ENCODE results near the gene ARSB. TPM values are rescaled to one million over a fixed set of nuclear protein-coding genes. Genes with fewer than 3 reads are reported as not detected.

ARSB gene
- total RNA-seq, 1 donor from 2014 or later, result 28.0 TPM

DNA sequence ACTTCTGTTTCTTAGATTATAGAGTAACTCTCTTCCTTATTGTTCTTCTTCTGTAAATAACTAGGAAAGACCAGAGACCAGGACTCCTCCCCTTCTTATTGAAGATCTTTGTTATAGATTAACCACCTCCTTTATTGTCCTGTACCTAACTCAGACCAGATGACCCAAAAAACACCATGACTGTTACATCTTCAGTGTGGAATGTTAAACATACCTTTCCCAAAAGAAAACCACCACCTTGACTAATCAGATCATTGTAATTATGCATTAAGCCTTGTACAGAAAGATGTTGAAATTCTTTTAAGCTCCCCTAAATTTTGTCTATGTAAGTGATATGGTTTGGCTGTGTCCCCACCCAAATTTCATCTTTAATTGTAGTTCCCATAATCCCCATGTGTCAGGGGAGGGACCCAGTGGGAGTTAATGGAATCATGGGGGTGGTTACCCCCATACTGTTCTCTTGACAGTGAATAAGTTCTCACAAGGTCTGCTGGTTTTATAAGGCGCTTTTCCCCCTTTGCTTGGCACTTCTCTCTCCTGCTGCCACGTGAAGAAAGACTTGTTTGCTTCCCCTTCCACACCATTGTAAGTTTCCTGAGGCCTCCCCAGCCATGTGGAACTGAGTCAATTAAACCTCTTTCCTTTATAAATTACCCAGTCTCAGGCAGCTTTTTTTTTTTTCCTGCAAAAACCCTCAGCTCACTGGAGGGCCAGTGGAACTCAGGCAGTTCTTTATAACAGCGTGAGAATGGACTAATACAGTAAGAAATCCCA, 26.3 kb downstream of the ARSB start:
- Mint-ChIP-seq H3K36me3 (ENCODE audit: low read depth) (peaks cover 6% of the 10 kb centered on the region), H3K4me1 (peaks cover 9% of the 10 kb centered on the region), H3K27ac (ENCODE audit: unreplicated experiment) (no peak overlapping the region), H3K9me3 (no peaks in the 10 kb centered on the region), H3K4me3 (no peak overlapping the region), H3K27me3 (ENCODE audit: low read depth) (no peaks in the 10 kb centered on the region)
- TF ChIP-seq, protein P1, sequence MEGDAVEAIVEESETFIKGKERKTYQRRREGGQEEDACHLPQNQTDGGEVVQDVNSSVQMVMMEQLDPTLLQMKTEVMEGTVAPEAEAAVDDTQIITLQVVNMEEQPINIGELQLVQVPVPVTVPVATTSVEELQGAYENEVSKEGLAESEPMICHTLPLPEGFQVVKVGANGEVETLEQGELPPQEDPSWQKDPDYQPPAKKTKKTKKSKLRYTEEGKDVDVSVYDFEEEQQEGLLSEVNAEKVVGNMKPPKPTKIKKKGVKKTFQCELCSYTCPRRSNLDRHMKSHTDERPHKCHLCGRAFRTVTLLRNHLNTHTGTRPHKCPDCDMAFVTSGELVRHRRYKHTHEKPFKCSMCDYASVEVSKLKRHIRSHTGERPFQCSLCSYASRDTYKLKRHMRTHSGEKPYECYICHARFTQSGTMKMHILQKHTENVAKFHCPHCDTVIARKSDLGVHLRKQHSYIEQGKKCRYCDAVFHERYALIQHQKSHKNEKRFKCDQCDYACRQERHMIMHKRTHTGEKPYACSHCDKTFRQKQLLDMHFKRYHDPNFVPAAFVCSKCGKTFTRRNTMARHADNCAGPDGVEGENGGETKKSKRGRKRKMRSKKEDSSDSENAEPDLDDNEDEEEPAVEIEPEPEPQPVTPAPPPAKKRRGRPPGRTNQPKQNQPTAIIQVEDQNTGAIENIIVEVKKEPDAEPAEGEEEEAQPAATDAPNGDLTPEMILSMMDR (conservative IDR thresholded peaks at IDR 0.05), result no peak
- no peak for DNase-seq (ENCODE audit: low read depth, low spot score)

DNA sequence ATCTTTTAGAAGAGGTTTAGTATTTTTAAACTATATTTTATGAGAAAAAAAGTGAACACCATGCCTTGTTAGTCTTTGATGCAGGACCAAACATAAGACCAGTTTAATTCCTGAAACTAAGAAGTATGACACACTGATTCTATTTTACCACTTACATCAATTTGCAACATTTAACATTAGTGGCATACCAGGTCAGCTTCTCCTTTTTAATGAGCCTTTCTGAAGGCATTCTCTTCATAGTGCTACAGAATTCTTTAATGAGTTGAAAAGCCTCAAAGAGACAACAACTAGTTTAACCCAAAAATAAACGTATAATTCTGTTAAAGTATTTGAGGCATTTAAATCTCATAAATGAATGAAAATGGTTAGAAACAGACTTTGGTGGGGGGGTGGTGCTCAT, 28.2 kb downstream of the ARSB start:
- no peak overlapping the region for H3K27ac Mint-ChIP-seq (ENCODE audit: unreplicated experiment)
- peaks cover 9% of the 10 kb centered on the region for H3K4me1 Mint-ChIP-seq
- peaks cover 7% of the 10 kb centered on the region for H3K36me3 Mint-ChIP-seq (ENCODE audit: low read depth)
- H3K4me3 Mint-ChIP-seq, result no peak overlapping the region
- TF ChIP-seq, protein P1 (conservative IDR thresholded peaks at IDR 0.05), result no peak
- H3K27me3 Mint-ChIP-seq (ENCODE audit: low read depth), result no peaks in the 10 kb centered on the region
- DNase-seq (ENCODE audit: low read depth, low spot score), result no peak
- no peaks in the 10 kb centered on the region for H3K9me3 Mint-ChIP-seq

DNA sequence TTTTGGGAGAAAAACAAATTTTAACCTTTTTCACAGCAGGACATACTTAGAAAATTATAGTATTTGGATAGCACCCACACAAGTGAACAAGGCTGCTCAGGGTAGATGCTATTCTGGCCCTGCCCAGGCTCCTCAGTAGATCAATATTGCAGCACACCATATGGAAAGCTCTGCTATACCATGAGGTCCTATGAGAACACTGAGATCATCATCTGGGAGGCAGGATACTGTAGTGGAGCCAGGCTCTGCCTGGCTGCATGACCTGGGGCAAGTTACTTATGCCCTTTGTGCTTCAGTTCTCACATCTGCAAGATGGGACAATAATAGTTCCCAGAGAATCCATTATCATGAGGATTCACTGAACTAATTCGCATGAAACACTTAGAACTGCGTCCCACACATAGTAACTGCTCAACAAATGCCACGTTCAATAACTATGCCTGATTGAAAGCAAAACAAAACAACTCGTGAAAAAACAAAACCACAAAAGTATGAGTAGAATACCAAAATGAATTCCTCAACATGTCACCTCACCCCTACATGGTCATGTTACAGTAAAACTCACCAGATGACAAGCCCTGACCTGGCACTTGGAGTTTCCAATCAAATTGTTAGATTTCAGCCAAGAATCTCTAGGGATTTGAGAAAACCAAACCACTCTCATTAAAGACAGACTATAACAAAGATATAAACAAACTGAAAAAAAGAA, 31.9 kb downstream of the ARSB start:
- Mint-ChIP-seq H3K36me3 (ENCODE audit: low read depth) (peaks cover 7% of the 10 kb centered on the region), H3K4me3 (no peak overlapping the region), H3K4me1 (no peaks in the 10 kb centered on the region), H3K27me3 (ENCODE audit: low read depth) (no peaks in the 10 kb centered on the region), H3K9me3 (no peaks in the 10 kb centered on the region), H3K27ac (ENCODE audit: unreplicated experiment) (no peak overlapping the region)
- TF ChIP-seq, protein P1 (conservative IDR thresholded peaks at IDR 0.05), result no peak
- DNase-seq (ENCODE audit: low read depth, low spot score), result no peak

DNA sequence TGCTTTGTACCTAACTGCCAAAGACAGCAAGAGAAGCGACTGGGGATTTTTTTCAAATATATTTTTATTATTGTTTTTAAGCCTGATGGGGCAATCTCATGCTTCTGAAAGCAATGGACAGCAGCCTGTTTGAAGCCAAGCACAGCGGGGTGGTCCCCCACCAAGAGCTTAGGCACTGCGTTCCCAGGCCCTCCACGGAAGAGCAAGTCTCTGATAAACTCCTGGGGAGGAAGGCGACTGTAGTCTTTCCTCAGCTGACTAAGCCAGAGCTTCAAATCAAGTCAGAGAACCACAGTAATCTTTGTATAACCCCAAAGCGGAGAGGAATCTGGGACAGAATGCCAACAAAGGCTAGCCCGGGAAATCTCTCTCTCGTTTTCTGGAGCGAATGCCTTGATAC, 54.4 kb downstream of the ARSB start:
- Mint-ChIP-seq H3K36me3 (ENCODE audit: low read depth) (peaks cover 3% of the 10 kb centered on the region), H3K27me3 (ENCODE audit: low read depth) (no peaks in the 10 kb centered on the region), H3K4me3 (no peak overlapping the region), H3K9me3 (peaks cover 4% of the 10 kb centered on the region), H3K4me1 (peaks cover 27% of the 10 kb centered on the region), H3K27ac (ENCODE audit: unreplicated experiment) (no peak overlapping the region)
- DNase-seq (ENCODE audit: low read depth, low spot score), result no peak
- TF ChIP-seq, protein P1 (conservative IDR thresholded peaks at IDR 0.05), result no peak

DNA sequence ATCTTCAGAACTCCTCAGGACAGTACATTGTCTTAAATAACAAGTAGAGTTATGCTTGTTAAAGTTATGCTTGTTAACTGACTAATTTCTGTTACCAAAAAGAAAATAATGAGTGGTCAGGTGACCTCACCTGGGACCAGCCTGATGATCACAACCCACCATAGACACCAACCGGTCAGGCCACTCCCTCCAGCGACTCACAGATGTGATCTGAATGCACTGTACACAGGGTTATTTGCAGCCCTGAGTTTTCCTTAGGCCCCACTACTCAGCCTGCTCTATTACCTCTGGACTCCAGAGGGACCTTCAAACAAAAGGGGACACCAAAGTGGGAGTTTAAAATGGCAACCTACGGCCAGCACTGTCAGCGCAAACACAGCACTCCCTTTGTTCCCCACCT, 55.3 kb downstream of the ARSB start:
- no peak for DNase-seq (ENCODE audit: low read depth, low spot score)
- H3K27me3 Mint-ChIP-seq (ENCODE audit: low read depth), result no peaks in the 10 kb centered on the region
- no peak overlapping the region for H3K27ac Mint-ChIP-seq (ENCODE audit: unreplicated experiment)

More for the DNA sequence above, 55.3 kb downstream of the ARSB start:
- no peak overlapping the region for H3K4me3 Mint-ChIP-seq
- TF ChIP-seq, protein P1 (conservative IDR thresholded peaks at IDR 0.05), result no peak
- peaks cover 27% of the 10 kb centered on the region for H3K4me1 Mint-ChIP-seq
- H3K9me3 Mint-ChIP-seq, result peaks cover 4% of the 10 kb centered on the region
- peaks cover 3% of the 10 kb centered on the region for H3K36me3 Mint-ChIP-seq (ENCODE audit: low read depth)

Measured in neural crest cell (in vitro differentiated cells).